K562 (cell line): ENCODE data around the gene SLC6A6. TPM values are rescaled to one million over a fixed set of nuclear protein-coding genes. Genes with fewer than 3 reads are reported as not detected.

ENCODE experiments used
- ATAC-seq: fragments of 200-7000 bp; cut with Tn5 transposase; 3 replicates; pipeline ENCODE4 v1.9.1; 2020; ENCODE audit warnings: moderate library complexity
- BruUV-seq: library from RNA; stranded (reverse); fragments of 400-500 nt; replicated peaks from 2 replicates; lab custom pipeline; 2021; lab: Mats Ljungman, UMichigan
- CTCF ChIA-PET: fragments of 300-600 bp; formaldehyde crosslinking; extraction: SDS; loops from one replicate; lab custom pipeline; 2021; ENCODE audit warnings: low intra/inter-chr PET ratio; lab: Yijun Ruan, JAX
- POLR2A ChIA-PET: fragments of 300-600, 350-650 bp; sonication (Branson Sonifier 250); formaldehyde crosslinking; extraction: SDS; loops from one replicate; lab custom pipeline; 2021; ENCODE audit warnings: antibody characterized with exemption, inconsistent platforms; lab: Yijun Ruan, JAX
- DNase-seq, 4 experiments: peaks; one replicate each; pipeline versions ENCODE4 v3.0.0 to v3.0.0-alpha.2; 2011 to 2018; ENCODE audit warnings: low spot score in 3 of 4, mixed read lengths in 3 of 4; ENCODE audit errors: extremely low read depth in 1 of 4
- FAIRE-seq: peaks from 2 replicates; lab custom pipeline; 2011; peaks lifted over from hg19 to GRCh38; lab: Jason Lieb, UNC
- H2AFZ ChIP-seq: 2 replicates; pipeline ENCODE4 v1.6.0; 2011; ENCODE audit warnings: low read depth, low read length, control low read depth, inconsistent platforms
- H3K27ac ChIP-seq: fragments of 200-600 bp; 3 replicates; pipeline ENCODE4 v1.8.0; 2011; ENCODE audit warnings: low read depth, mild to moderate bottlenecking, control low read depth, inconsistent platforms, low read length, moderate library complexity, mixed read lengths; ENCODE audit errors: extremely low read depth
- H3K27me3 ChIP-seq, 2 experiments: fragments of 300-600 bp in 1 of 2; 2 replicates in 1 of 2; 3 replicates in 1 of 2; pipeline versions ENCODE4 v1.6.0 to v1.8.0; 2011; ENCODE audit warnings: inconsistent platforms in 2 of 2, low read length in 2 of 2, mild to moderate bottlenecking in 1 of 2, mixed read lengths in 1 of 2, moderate library complexity in 1 of 2; ENCODE audit not compliant: control insufficient read depth in 2 of 2, insufficient read depth in 2 of 2
- H3K36me3 ChIP-seq: fragments of 300-600 bp; 3 replicates; pipeline ENCODE4 v1.8.0; 2011; ENCODE audit warnings: mild to moderate bottlenecking, low read length, inconsistent platforms; ENCODE audit not compliant: control insufficient read depth, insufficient read depth
- H3K4me1 ChIP-seq, 2 experiments: fragments of 200-600 bp in 1 of 2; replicated peaks in 1 of 2; 2 replicates in 1 of 2; 3 replicates in 1 of 2; pipeline versions ENCODE4 v1.5.1 to v1.8.0; 2011; ENCODE audit warnings: inconsistent platforms in 2 of 2, low read length in 2 of 2, mild to moderate bottlenecking in 1 of 2, mixed read lengths in 1 of 2, moderate library complexity in 1 of 2; ENCODE audit not compliant: control insufficient read depth in 2 of 2, insufficient read depth in 2 of 2
- H3K4me2 ChIP-seq: 2 replicates; pipeline ENCODE4 v1.6.1; 2011; ENCODE audit warnings: low read length, control low read depth, inconsistent platforms, mixed read lengths; ENCODE audit not compliant: insufficient read depth
- H3K4me3 ChIP-seq: fragments of 200-600 bp; sonication (generic), shearing (Covaris generic); 2 replicates; pipeline ENCODE4 v1.5.1; 2016; ENCODE audit warnings: control low read depth, inconsistent platforms
- H3K79me2 ChIP-seq: fragments of 200-600 bp; 3 replicates; pipeline ENCODE4 v1.8.0; 2011; ENCODE audit warnings: low read length, inconsistent platforms; ENCODE audit not compliant: control insufficient read depth, insufficient read depth
- H3K9ac ChIP-seq, 2 experiments: 2 replicates each; pipeline versions ENCODE4 v1.6.0 to v1.6.1; 2011; ENCODE audit warnings: low read depth in 2 of 2, low read length in 2 of 2, control low read depth in 1 of 2, inconsistent platforms in 1 of 2, mild to moderate bottlenecking in 1 of 2, mixed read lengths in 1 of 2; ENCODE audit not compliant: insufficient read depth in 1 of 2
- H3K9me1 ChIP-seq: one replicate; pipeline ENCODE4 v1.6.0; 2011; ENCODE audit warnings: inconsistent platforms, mild to moderate bottlenecking, low read length, moderate library complexity; ENCODE audit not compliant: control insufficient read depth, insufficient read depth
- H3K9me3 ChIP-seq: replicated peaks from 2 replicates; pipeline ENCODE4 v1.5.1; 2011; ENCODE audit warnings: low read depth, low read length, inconsistent platforms; ENCODE audit not compliant: control insufficient read depth, insufficient read depth
- H4K20me1 ChIP-seq: replicated peaks from 2 replicates; pipeline ENCODE4 v1.6.1; 2011; ENCODE audit warnings: low read length, inconsistent platforms, mixed read lengths; ENCODE audit not compliant: control insufficient read depth, insufficient read depth
- BCOR ChIP-seq: fragments of 450-650 bp; IDR thresholded peaks from 2 replicates; pipeline ENCODE4 v1.6.1; 2016
- HDAC2 ChIP-seq: fragments of 450-650 bp; IDR thresholded peaks from 2 replicates; pipeline ENCODE4 v1.6.1; 2016; ENCODE audit warnings: mild to moderate bottlenecking
- KDM1A ChIP-seq, 2 experiments: fragments of 450-650 bp; IDR thresholded peaks; 2 replicates each; pipeline ENCODE4 v1.6.1; 2016; ENCODE audit warnings: mild to moderate bottlenecking in 2 of 2
- MEIS2 ChIP-seq: fragments of 450-650 bp; IDR thresholded peaks from 2 replicates; pipeline ENCODE4 v1.6.1; 2014; ENCODE audit warnings: mild to moderate bottlenecking; ENCODE audit not compliant: partially characterized antibody
- NCOA4 ChIP-seq: fragments of 450-650 bp; IDR thresholded peaks from 2 replicates; pipeline ENCODE4 v1.6.1; 2018; ENCODE audit warnings: mild to moderate bottlenecking; ENCODE audit not compliant: partially characterized antibody
- RBM25 ChIP-seq: fragments of 200-400 bp; formaldehyde crosslinking; IDR thresholded peaks from 2 replicates; pipeline ENCODE4 v1.6.1; 2018; ENCODE audit warnings: low read length, low read depth, moderate library complexity; ENCODE audit not compliant: severe bottlenecking
- WGBS: fragments of 100-300 bp; shearing (Covaris generic); methylation state at CpG from one replicate; pipeline ENCODE4 v1.1.6; 2016; ENCODE audit warnings: low coverage, mixed read lengths; ENCODE audit not compliant: insufficient coverage; ENCODE audit errors: missing lambda C conversion rate; 5-methylcytosine and 5-hydroxymethylcytosine counted together
- in situ Hi-C: fragments of 300-500 bp; cut with MboI; formaldehyde crosslinking; loops from 4 replicates; pipeline ENCODE4 v1.15.0; 2018; ENCODE audit warnings: inconsistent platforms, mixed read lengths
- intact Hi-C: fragments of 100-400 bp; cut with micrococcal nuclease; formaldehyde crosslinking; loops from 2 replicates; pipeline ENCODE4 v1.14.2; 2022
- polyA plus RNA-seq, 8 experiments: library from polyadenylated mRNA; depleted of rRNA in 4 of 8; stranded (reverse) in 5 of 8; unstranded in 3 of 8; fragments of >200 nt; fragmentation: Nextera tagmentation in 2 of 8; fragmentation: Illumina TruSeq in 1 of 8; extraction: Ambion mirVana in 2 of 8; extraction: Trizol in 1 of 8; gene quantifications; 2 replicates each; pipeline versions ENCODE4 v1.2.1 to v1.2.3, GENCODE V29; 2011 to 2014; ENCODE audit warnings: inconsistent platforms in 1 of 8, missing spikeins in 1 of 8
- total RNA-seq, 7 experiments: library from RNA; depleted of rRNA in 6 of 7; stranded (reverse); fragments of >200 nt in 6 of 7; fragmentation: Illumina TruSeq in 2 of 7; extraction: Trizol in 2 of 7; gene quantifications; 2 replicates each; pipeline versions ENCODE4 v1.2.1 to v1.2.3, GENCODE V29; 2011 to 2021; ENCODE audit warnings: low replicate concordance in 1 of 7

The SLC6A6 gene
- total and polyA plus RNA-seq, 9 of the 15 experiments (the other 6 are each of a cell fraction or from before 2014, with no cell fraction given), result 12.3 to 203 (median 93.2) TPM

DNA sequence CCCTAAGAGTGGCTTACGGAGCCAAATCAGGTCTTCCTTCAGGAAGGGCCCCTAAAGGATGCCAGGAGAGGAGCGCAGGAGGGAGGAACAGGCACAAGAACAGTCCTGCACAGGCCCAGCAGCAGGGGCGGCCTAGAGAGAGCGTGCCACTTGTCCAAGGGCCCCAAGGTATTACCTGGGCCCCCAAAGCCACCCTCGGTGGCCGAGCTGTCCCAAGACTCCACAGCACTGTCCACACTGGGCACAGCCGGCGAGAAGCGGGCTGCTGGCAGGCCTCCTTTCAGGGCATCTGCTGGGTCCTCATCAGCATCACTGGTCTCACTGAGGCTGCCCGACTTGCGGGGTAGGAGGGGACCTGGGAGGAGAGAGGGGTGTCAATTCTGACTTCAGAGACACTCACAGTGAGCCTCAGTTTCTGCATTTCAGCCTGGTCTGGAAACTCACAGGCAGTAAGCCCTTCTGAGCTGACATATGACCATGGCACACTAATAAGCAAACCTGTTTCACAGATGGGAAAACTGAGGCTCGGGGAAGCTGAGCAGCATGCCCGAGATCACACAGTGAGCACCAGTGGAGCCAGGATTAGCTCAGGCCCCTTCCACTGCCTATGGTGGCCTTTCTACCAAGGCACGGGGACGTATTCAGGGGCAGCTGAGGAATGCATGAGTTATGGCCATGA lies 104.4 kb downstream of the SLC6A6 start:
- in situ Hi-C loops, result loop anchor here (25.0 kb wide), 1 partner anchor 406 kb away; no protein-coding TSS in a partner anchor
- TF ChIP-seq KDM1A (IDR thresholded peaks at IDR 0.05), result peak; percentile 59 to 64; a peak in 3 of 4 replicates
- peak; percentile 78 for TF ChIP-seq BCOR
- 0 out of 2 replicates have a peak, but pooled peaks have one; percentile 14 for TF ChIP-seq HDAC2
- TF ChIP-seq RBM25, result peak; percentile 77
- TF ChIP-seq NCOA4, result no peak
- peak; percentile 12 for TF ChIP-seq MEIS2
- TF ChIP-seq, all 486 proteins: peak for 5
- no peaks in the 10 kb centered on the region for H3K79me2 ChIP-seq
- H3K4me2 ChIP-seq, result no peak overlapping the region
- peaks cover 0 to 26% of the 10 kb centered on the region in 2 experiments; a peak in 3 of 5 replicates for H3K4me1 ChIP-seq
- WGBS, result 38% methylated on average over 15 of the region's 15 CpGs
- no peak overlapping the region for H2AFZ ChIP-seq
- H3K27ac ChIP-seq, result no peak overlapping the region
- H3K9me1 ChIP-seq, result no peaks in the 10 kb centered on the region
- ChIA-PET POLR2A (interaction anchor here (0.5 kb wide), 1 partner anchor 78 kb away, joined by 3 read pairs; no protein-coding TSS in a partner anchor), CTCF (interaction anchor here (0.7 to 2.8 kb wide), 2 partner anchors 304 to 414 kb away, joined by 3 to 13 read pairs; no protein-coding TSS in a partner anchor)
- peaks cover 6 to 38% of the 10 kb centered on the region in 2 experiments; a peak in 4 of 5 replicates for H3K27me3 ChIP-seq
- intact Hi-C loops, result loop anchor here (5.0 kb wide), 2 partner anchors 244 to 276 kb away; no protein-coding TSS in a partner anchor
- DNase-seq (no peak), FAIRE-seq (no peak), ATAC-seq (no peak)
- no peak overlapping the region for H3K9ac ChIP-seq
- H3K9me3 ChIP-seq, result no peaks in the 10 kb centered on the region
- no TSS peak for BruUV-seq
- H4K20me1 ChIP-seq, result 0 out of 2 replicates have a peak, but pooled peaks cover 6% of the 10 kb centered on the region
- no peak overlapping the region for H3K4me3 ChIP-seq
- H3K36me3 ChIP-seq, result no peaks in the 10 kb centered on the region
